ENCODE data around the gene BHLHA9. TPM values are rescaled to one million over a fixed set of nuclear protein-coding genes. Genes with fewer than 3 reads are reported as not detected.
"Not testable (repeated sequence)": the region's sequence is repeated elsewhere in the genome, so short reads cannot be mapped to it uniquely, and the experiment has no call there.

BHLHA9 gene
- total RNA-seq, 1 donor from 2014 or later, result not detected

GRCh38 chr17:1302761-1303160 is 32.5 kb downstream of the BHLHA9 start:
- no peak for DNase-seq

DNA sequence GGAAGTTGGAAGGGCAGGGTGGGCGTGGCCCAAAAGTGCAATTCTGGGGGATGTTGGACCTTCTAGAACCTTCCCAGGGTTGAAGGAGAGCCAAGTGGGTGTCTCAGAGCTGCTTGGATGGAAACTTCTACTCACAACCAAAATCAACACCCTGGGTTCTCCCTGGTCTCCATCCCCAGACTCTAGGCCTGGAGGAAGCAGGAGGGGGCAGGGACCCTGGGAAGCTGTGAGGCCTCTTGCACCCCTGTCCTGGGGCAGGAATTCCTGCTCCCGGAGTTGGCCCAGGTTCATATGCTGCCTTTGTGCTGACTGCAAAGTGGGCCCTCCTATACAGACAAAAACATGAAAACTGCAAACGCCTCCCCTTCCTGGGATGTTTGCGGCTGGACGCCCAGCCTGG is 34.3 kb downstream of the BHLHA9 start:
- DNase-seq, result no peak

- no peak for DNase-seq
Measured at GRCh38 chr17:1304962-1305563, 34.8 kb downstream of the BHLHA9 start.

DNA sequence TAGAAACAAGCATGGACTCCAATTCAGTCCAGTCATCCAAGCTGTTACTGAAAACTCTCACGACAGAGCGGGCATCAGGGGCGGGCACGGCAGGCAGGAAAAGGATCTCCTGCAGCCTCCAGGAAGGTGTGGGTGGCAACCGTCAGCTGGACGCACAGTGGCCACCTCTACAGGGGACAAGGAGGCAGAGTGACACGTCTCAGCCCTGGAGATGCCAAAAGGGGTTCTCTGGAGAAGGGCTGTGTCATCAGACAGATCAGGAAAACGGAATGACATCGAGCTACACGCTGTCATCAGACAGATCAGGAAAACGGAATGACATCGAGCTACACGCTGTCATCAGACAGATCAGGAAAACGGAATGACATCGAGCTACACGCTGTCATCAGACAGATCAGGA is 37.6 kb downstream of the BHLHA9 start:
- DNase-seq, result not testable (repeated sequence)

DNA sequence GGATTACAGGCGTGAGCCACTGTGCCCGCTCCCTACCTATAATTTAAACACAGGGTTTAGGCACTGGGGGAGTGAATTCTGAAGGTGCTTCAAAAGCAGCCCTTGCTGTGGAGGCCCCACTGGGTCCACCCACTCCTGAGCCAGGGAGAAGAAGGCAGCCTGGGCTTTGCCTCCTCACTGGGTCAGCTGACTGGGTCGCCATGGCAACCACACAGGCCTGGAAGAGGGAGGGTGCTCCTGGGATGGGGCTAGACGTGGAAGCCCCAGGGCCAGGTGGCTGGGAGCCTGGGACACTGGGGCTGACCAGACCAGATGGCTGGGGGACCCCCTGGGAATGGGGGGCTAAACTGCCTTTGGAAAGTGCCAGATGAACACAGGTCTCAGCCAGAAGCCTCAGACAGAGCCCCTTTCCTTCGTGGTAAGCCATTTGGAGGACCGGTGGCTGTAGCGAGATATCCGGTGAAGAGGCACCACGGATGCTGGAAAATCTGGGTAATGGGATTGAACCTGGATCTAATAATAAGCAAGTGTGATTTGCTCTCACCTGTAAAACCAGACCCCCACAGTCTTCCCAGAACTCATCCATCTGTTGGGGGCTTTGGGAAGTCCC is 42.1 kb downstream of the BHLHA9 start:
- DNase-seq, result no peak

- no peak for DNase-seq
Measured at GRCh38 chr17:1313270-1314005, 43.2 kb downstream of the BHLHA9 start.

DNA sequence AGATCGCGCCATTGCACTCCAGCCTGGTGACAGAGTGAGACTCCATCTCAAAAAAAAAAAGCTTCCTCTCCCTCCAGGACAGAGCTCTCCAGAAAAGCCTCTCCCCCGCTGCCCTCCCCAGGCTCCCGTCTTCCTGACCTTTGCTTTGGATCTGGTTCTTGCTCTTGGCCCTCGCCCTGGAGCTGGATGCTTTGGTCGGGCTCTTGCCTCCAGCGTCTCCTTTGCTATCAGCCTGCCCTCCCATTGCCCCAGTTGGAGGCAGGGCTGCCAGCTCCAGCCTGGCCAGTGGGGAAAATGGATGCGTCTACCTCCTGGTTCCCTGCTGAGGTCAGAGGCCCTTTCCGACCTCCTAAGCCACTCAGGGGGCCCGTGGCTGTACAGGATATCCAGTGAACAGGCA is 45.2 kb downstream of the BHLHA9 start:
- DNase-seq, result no peak

DNA sequence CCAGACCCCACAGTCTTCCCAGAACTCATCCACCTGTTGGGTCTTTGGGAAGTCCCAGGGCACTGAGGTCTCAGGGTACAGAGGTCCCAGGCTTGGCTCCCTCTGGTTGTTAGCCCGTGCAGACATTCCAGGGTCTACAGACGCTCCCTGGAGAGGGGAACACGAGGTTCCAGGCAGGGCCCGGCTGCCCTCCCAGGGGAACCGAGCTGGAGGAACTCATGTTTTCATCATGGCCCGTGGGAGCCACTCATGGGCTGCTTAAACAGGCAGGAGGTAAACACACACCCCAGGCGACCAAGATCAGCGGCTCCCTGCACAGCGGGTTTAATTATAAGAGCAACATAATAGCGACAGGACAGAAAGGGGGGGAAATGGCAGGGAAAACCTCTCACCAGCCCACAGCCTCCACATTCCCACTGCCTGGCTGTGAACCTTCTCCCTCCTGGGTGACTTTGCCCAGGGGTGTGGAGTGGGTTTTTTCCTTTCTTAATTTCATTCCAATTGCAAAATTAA is 45.7 kb downstream of the BHLHA9 start:
- no peak for DNase-seq

Other genes with a start within 250 kb of the BHLHA9 start
- 38.5 and 54.6 TPM in 2 replicates for gene ABR, start 90.5 kb upstream of the BHLHA9 start, total RNA-seq
- gene TRARG1, start 9.2 kb downstream of the BHLHA9 start, total RNA-seq, result not detected in 2 replicates
- gene YWHAE, start 129.8 kb downstream of the BHLHA9 start, total RNA-seq, result 558 and 1,026 TPM in 2 replicates
- gene CRK, start 185.8 kb downstream of the BHLHA9 start, total RNA-seq, result 162 and 166 TPM in 2 replicates
- 193 and 439 TPM in 2 replicates for gene MYO1C, start 222.2 kb downstream of the BHLHA9 start, total RNA-seq
- 74.7 and 88.0 TPM in 2 replicates for gene INPP5K, start 246.2 kb downstream of the BHLHA9 start, total RNA-seq